DND-41 (cell line): ENCODE data around the gene TSHZ1.

Experiments
- EZH2 ChIP-seq: IDR thresholded peaks from 3 replicates; pipeline ENCODE4 v1.6.1; 2012; ENCODE audit warnings: borderline replicate concordance, low read depth, mild to moderate bottlenecking, moderate library complexity, low read length, inconsistent platforms; ENCODE audit not compliant: severe bottlenecking
- TF ChIP-seq, protein P1 (sequence below): IDR thresholded peaks from 2 replicates; pipeline ENCODE4 v1.5.1; 2012; ENCODE audit warnings: borderline replicate concordance, low read length, moderate library complexity, mild to moderate bottlenecking; ENCODE audit not compliant: poor library complexity, severe bottlenecking; ENCODE audit errors: extremely low read depth

DNA sequence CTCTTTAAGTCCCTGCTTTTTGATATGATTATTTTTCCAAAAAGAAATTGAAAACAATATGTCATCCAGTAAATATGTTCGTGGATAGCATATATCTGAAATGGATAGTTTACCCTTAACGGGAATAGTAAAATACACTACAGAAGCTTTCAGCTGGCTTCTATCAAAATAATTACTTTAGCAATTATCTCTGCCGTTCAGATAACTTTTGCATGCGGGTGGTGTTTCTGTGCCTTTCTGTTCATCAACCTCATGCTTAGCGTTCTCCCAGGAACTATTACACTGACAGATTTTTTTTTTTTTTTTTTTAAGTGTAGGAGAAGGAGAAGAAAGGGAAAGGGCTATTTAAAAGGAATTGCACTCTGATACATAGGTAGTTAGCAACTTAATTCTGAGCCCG lies 53.6 kb downstream of the TSHZ1 start:
- TF ChIP-seq, protein P1, sequence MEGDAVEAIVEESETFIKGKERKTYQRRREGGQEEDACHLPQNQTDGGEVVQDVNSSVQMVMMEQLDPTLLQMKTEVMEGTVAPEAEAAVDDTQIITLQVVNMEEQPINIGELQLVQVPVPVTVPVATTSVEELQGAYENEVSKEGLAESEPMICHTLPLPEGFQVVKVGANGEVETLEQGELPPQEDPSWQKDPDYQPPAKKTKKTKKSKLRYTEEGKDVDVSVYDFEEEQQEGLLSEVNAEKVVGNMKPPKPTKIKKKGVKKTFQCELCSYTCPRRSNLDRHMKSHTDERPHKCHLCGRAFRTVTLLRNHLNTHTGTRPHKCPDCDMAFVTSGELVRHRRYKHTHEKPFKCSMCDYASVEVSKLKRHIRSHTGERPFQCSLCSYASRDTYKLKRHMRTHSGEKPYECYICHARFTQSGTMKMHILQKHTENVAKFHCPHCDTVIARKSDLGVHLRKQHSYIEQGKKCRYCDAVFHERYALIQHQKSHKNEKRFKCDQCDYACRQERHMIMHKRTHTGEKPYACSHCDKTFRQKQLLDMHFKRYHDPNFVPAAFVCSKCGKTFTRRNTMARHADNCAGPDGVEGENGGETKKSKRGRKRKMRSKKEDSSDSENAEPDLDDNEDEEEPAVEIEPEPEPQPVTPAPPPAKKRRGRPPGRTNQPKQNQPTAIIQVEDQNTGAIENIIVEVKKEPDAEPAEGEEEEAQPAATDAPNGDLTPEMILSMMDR, result no peak
- TF ChIP-seq EZH2, result no peak
